HG03159 (cell line): ENCODE measurements around the gene CNOT8.
"Not testable (repeated sequence)": the region's sequence is repeated elsewhere in the genome, so short reads cannot be mapped to it uniquely, and the experiment has no call there.

Experiments used
- ATAC-seq: cut with Tn5 transposase; IDR thresholded peaks from one replicate; pipeline ENCODE4 v1.9.1; 2021; ENCODE audit warnings: mild to moderate bottlenecking, moderate library complexity; ENCODE audit not compliant: unreplicated experiment

The CNOT8 gene

DNA sequence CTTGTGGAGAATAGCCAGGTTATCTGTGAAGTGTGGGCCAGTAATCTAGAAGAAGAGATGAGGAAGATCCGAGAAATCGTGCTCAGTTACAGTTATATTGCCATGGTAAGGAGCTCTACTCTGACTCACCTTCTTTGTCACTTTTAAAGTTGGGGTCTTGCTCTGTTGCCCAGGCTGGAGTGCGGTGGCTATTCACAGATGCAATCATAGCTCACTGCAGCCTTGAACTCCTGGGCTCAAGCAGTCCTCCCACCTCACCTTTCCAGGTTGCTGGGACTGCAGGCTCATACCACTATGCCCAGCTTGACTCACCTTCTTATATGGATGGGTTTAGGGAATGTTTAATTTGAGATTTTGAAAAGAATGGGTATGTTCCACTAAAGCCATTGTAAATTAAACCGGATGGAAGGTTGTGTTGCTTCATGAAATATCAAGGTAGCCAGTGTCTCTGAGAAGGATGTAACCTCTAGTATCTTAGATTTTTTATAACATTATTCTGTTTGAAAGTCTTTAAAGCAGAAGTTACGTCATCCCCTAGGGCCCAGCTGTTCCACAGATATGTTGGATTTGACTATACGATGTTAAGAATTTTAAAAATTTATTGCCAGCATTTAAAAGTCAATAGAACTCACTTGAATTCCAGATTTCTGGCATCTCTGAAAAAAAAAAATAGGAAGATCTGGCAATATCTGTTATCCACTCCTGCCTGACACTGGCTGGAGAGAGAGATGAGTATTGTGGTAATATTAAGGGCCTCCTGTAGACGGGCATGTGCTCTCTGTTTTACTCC is 5.1 kb downstream of the CNOT8 start:
- ATAC-seq = no peak

DNA sequence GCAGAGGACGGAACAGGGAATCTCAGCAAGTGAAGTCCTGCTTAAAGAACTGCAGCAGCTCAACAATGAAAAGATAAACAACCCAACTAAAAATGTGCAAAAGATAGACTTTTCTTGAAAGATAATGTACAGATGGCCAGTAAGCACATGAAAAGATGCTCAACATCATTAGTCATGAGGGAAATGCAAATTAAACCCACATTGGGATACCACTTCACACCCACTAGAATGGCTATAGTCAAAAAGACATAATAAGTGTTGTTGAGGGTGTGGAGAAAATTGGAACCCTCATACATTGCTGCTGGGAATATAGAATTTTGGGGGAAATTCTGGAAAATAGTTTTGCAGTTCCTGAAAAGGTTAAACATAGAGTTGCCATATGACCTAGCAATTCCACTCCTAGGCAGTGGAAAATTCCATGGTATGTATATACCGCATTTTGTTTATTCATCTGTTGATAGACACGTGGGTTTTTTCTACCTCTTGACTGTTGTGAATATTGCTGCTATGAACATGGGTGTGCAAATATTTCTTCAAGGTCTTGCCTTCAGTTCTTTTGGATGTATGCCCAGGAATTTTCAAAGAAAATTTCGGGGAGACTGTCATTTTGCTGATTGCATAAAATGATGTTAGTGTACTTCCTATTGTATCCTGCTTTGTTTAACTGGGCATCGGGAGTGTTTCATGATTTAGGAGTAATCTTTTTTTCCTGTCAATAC is 7.2 kb downstream of the CNOT8 start:
- ATAC-seq = no peak

DNA sequence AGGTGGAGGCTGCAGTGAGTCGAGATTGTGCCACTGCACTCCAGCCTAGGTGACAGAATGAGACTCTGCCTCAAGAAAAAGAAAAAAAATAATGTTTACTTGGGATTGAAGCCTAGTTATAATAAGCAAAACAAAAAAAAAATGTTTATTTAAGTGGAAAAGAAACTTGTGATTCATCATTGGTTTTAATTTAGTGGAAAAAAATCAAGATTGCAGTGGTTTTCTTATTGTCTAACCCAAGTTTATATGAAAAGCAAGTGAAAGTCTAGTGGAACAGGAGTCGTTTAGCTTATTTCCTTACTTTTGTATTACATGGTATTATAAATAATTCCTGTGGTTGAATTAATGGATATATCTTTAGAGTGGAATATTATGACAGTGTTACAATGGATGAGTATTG is 8.4 kb downstream of the CNOT8 start:
- ATAC-seq = no peak

DNA sequence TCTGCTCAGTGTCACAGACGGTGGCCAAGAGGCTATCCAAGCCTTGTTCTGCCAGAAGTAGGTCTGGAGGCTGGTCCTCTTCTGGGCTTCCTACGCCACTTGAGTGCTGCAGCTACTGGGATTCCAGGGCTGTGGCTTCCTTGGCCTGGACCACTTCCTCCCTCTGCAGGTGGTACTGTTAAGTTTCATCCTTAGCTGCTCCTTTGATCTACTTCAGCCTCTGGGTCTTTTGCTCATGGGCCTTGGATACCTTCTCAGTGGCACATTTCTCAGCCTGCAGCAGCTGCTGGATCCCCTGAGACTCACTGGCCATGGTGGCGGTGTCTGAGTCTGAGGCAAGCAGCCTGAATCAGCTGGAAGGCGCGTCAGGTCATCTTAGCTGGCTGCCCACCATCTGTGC is 10.3 kb downstream of the CNOT8 start:
- no peak for ATAC-seq

DNA sequence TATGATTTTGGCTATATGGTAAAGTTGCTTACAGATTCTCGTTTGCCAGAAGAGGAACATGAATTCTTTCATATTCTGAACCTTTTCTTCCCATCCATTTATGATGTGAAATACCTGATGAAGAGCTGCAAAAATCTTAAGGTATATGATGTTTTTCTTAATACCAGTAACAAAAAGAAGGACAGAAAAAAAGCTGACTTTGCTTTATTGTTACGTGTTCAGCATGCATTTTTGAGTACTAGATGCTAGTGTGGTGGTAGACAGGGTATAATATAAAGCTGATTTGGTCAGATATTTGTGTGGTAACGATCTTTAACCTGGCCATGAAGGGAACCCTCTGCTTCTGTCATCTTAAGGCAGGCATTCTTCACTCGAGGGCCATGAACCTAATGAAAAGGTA is 13.3 kb downstream of the CNOT8 start:
- no peak for ATAC-seq

DNA sequence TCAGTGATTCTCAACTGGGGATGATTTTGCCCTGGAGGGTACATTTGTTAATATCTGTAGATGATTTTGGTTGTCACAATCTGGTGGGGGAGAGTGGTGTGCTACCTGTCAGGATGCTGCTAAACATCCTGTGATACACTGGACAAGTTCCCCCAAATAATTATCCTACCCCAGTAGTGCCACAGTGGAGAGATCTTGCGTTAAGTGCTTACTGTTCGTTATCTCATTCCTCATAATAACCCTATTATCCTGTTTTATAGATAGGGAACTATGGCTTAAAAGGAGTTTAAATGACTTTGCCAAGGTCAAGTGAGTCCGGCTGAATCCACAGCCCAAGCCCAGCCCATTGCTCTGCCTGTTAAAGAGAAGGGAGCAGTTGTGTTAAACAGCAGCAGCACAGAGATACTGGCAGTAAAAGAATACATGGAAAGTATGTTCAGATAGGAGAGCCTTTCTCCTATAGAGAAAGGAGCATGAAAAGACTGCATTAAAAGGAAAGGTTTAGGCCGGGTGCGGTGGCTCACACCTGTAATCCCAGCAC is 15.4 kb downstream of the CNOT8 start:
- ATAC-seq = no peak

DNA sequence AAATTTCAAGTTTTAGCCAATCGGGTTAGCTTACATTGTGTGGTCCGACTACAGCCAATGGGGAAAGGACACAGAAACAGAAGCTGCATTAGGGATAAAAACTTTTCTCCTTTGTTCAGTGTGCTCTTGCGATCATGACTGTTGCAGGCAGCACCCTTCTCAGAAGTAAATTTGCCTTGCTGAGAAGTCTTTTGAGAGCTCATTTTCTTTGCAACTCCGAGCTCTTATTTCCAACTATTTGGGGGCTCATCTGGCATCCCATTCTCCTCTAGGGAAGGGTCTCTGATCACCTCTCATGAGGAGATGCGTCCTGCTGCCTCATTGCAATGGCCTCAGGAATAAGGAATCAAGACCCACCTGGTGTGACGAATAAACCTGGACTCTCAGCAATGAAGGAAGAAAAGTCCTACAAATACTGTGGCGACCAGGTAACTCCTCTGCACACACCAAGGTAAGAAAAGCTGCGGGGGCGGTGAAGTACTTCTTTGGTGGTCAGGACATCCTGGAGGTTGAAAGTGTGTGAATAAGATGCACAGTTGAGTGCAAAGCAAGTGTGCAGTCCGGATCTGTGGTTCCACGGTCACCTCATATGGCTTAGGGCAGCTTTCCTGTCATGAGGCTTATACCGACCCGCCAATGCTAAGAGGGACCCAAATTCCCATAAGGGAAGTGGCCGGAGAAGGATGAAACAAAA is 20.4 kb downstream of the CNOT8 start:
- ATAC-seq = no peak

DNA sequence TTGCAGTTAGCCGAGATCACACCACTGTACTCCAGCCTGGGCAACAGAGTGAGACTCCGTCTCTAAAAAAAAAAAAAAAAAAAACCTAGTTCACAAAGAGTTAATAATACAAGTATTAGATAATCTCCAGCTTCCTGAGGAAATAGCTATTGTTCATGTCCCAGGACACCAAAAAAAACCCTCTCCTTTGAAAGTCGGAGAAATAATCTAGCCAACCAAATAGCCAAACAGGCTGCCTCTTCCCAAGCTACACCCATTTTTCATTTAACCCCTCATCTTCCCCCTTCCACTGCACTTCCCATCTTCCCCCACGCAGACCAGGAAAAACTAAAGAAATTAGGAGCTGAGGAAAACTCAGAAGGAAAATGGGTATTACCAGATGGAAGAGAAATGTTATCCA is 23.6 kb downstream of the CNOT8 start:
- ATAC-seq = no peak

DNA sequence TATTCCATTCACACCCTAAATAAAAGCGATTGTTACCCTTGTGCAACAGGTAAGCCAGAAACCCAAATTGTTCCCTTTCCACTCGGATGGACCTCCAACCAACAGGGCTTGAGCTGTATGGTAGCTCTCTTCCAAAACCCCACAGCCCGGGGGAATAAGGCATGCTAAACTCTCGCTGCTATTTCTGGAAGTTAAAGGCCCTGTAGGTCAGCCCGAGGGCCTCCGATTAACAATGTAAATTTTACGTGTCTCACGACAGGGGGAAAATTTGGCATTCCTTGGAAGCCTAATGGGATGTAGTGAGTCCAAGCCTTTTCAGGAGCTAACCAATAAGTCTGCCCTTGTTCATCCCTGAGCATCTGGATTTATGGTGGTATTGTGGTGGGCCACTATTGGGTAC is 26.0 kb downstream of the CNOT8 start:
- no peak for ATAC-seq

DNA sequence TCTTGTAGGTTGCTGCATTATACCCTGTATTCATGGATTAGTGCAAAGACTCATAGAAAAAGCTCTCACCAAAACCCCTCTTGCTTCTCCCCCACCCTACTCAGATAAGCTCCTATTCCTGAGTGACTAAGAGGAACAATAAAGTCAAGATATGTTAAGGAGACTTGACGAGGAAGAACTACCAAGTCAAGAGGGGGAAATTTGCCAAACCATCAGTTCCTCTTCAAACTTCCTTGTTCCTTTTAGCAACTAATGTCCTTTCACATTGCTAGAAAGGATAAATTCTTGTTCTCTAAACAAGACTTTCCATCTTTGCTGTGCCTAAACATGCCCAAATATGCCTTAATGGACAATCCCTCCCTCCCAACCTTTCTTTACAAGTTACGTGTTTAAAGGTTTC is 27.0 kb downstream of the CNOT8 start:
- no peak for ATAC-seq

DNA sequence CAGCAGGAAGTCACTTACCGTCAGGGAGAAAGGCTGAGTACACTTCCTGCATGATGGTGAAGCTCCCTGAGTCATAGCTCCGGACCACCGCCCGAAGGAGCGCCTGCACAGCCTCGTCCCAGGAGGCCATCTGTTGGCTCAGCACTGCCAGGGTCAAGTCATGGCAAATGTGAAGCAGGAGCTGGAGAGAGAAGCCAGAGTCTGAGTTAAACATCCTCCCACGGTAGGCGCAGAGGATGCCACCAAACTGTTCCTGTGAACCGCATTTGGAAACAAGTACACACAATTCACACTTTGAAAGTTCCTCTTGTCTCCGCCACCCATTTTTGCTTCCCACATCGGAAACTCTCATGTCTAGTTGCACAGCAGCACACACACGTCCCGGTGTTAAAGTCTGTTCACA is 33.9 kb downstream of the CNOT8 start:
- ATAC-seq = no peak

DNA sequence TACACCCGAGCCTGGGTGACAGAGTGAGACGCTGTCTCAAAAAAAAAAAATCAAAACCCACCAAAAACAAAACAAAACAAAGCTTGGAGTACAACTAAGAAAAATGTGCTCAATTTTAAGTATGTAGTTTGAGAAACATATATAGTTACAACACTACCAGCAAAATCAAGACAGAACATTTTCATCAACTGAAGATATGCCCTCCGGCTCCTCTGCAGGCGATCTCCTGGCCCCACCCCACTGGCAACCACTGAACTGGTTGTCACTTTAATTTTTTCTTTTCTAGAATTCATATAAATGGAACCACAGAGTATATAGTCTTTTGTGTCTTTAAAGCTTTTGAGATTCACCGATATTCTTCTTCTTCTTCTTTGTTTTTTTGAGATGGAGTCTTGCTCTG is 35.0 kb downstream of the CNOT8 start:
- ATAC-seq = no peak

DNA sequence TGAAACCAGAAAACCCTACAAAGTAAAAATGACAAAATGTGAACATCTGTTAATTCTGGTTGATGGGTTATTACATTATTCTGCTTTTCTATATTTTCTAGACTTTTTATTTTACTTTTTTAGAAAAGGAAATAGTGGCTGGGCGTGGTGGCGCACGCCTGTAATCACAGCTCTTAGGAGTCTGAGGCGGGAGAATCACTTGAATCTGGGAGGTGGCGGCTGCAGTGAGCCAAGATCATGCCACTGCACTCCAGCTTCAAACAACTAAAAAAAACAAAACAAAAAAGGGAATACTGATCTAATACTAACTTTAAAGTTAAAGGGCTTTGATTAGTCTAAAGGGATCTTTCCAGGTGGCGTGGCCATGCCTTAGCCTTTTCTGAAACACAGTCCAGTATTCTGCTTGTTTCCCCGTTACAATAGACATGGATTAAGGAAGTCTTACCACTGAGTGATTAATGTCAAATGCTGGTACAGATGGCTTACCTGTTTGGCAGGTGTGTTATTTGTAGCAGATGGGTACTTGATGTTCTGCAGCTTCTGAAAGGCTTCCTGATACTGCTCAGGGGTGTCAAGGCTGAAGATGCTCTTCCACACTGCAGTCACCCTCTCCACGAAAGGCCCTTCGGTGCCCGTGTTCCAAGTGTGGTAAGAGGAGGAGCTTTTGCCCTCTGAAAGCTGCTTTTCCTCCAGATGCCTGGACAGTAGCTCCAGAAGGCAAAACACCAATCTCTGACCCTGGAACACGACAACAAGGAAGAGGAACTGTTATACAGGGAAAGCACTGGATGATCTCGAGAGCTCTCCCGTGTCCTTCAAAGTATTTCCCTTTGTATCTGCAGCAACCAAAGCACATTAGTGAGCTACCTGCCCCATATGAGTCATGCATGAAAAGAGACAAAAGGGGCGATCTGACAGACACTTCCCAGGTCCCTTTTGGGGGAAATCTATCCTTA is 37.5 kb downstream of the CNOT8 start:
- ATAC-seq = no peak

DNA sequence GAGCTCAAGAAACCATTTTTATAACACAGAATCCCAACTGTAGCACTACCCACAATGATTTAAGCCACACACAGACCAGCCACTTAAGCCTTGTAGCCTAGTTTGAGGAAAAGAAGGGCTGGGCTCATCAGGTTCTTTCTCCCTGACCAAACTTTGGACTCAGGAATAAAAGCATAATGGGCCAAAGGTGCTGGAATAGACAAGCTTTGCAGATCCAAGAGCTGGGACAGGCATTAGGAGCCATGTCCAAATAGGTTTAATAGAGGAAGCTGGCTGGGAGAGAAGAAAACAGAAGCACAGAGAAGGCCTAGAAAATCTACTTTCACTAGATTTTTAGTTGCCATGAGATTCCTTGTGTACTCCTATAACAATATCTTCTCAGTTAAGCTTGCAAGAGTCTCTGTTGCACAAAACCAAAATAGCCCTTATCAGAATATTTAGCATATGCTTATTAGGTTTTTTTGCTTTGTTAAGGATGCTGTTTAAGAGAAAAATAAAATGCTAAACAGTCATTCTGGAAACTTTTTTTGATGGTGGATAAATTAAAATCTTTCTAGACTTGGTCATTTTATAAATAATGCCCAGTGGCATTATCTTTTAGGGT is 38.2 kb downstream of the CNOT8 start:
- no peak for ATAC-seq

DNA sequence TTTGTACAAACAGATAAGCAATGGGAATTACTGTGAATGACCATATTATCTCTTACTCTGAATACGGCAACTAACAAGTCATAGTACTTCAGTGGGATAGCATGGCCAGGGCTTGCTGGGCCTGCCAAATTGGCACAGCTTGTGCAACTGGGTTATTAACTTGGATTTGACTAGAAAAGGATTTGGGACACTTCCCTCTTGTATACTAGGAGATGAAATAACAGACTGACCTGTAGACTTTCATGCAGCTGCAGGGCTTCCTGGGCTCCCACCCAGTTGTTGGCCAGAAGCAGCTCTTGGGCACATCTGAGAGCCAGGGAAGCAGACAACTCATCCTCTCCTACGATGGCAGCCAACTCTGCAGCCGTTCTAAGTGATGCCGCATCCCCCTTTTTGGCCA is 39.8 kb downstream of the CNOT8 start:
- no peak for ATAC-seq

DNA sequence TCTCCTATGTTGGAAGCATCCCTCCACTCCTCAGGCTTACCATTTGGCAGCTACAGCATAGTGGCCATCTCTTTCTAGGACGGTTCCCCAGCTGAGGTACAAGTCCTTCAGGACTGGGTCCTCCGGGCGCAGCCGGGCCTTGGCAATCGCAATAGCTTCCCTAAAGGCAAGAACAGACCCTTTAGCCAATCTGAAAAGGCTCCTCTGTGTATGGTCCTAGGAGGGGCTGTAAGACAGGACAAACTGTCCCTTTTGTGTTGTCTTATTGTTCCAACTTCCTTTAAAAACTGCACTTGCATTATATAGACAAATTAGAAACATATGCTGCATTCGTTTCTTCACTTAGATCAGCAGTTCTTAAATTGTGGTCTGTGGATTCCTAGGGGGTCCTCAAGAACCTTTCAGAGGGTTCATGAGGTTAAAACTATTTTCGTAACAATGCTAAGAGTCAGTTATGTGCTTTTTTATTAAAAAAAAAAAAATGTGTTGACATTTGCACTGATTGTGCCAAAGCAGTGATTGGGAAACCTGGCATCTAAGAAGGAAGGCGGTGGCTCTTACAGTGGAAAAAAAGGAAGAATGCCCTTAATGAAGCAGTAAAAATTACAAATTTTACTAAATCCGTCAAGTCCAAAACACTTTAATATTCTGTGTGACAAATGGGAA is 40.9 kb downstream of the CNOT8 start:
- ATAC-seq = no peak

DNA sequence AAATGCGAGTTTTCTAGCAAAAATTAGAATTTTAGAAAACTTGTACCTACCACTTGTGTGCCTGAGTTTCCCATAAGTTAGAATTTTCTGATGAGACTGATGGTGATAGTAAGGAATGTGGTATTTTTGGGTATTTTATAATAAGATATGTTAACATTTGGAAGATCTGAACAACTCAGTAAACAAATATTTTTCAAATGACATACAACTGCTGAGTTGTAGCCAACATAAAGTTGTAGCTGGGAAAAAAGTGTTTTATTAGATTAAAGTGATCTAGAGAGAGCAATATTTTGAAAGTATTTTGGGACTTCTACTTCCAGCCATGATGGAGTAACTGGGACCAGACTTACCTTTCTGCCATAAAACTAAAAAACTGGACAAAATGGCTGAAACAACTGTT is 41.6 kb downstream of the CNOT8 start:
- ATAC-seq = no peak

DNA sequence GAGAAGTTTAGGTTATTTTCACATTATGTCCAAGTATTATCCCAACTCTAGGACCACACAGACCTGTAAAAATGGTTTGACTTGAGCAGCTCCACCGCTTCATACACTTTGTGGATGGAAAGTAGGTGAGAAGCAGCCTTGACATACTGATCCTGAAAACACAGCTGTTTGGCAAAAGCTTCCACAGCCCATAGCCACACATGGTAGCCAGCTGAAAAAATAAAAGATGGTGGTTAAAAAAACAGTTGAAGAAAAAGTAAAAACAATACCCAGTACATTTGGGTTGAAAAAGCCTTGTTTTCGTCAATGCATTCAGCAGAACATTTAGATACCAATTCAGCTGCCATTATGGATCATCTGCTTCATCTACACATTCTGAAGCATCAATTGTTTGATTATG is 42.8 kb downstream of the CNOT8 start:
- ATAC-seq = no peak

DNA sequence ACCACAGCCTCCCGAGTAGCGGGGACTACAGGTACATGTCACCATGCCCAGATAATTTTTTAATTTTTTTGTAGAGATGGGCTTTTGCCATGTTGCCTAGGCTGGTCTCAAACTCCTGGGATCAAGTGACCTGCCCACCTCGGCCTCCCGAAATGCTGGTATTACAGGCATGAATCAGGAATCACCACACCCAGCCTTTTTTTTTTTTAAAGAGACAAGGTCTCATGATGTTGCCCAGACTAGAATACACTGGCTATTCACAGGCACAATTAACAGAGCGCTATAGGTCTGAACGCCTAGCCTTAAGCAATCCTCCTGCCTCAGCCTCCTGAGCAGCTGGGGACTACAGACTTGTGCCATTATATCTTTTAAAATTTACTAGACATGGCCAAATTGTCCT is 43.5 kb downstream of the CNOT8 start:
- no peak for ATAC-seq

DNA sequence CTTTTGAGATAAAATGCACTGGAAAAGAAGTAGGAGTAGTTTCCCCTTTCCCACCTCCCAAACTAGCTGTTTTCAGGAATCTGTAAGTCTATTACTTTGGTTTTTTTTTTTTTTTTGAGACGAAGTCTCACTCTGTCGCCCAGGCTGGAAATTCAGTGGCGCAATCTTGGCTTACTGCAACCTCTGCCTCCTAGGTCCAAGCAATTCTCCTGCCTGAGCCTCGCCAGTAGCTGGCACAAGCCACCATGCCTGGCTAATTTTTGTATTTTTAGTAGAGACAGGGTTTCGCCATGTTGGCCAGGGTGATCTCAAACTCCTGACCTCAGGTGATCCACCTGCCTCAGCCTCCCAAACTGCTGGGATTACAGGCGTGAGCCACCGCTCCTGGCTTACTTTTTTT is 47.2 kb downstream of the CNOT8 start:
- not testable (repeated sequence) for ATAC-seq
